SK-N-SH (cell line): ENCODE measurements around the gene CDC45. TPM values are rescaled to one million over a fixed set of nuclear protein-coding genes. Genes with fewer than 3 reads are reported as not detected.

ENCODE experiments used
- CTCF ChIA-PET: fragments of 300-600, 350-600 bp; formaldehyde crosslinking; extraction: SDS; loops from one replicate; lab custom pipeline; 2021; lab: Yijun Ruan, JAX
- POLR2A ChIA-PET: fragments of 350-600 bp; sonication (Branson Sonifier 250); formaldehyde crosslinking; extraction: SDS; loops from one replicate; lab custom pipeline; 2020; ENCODE audit warnings: antibody characterized with exemption, inconsistent platforms; lab: Yijun Ruan, JAX
- DNase-seq: peaks from one replicate; pipeline ENCODE4 v3.0.0; 2012
- H2AFZ ChIP-seq: fragments of 200-600 bp; sonication (generic); 2 replicates; pipeline ENCODE4 v1.8.1; 2016; ENCODE audit warnings: antibody characterized with exemption, mild to moderate bottlenecking, low read depth
- H3F3A ChIP-seq: fragments of 200-600 bp; sonication (generic); replicated peaks from 2 replicates; pipeline ENCODE3; 2016; ENCODE audit warnings: antibody characterized with exemption, mild to moderate bottlenecking; ENCODE audit not compliant: insufficient read depth
- H3K27ac ChIP-seq, 2 experiments: fragments of 200-500 bp in 1 of 2; fragments of 200-600 bp in 1 of 2; sonication (Bioruptor generic) in 1 of 2; sonication (generic), shearing (Covaris generic) in 1 of 2; 2 replicates each; pipeline versions ENCODE4 v1.5.1 to v1.6.1; 2014 to 2016; ENCODE audit warnings: low read depth in 2 of 2, inconsistent platforms in 1 of 2, low read length in 1 of 2, mild to moderate bottlenecking in 1 of 2, mixed read lengths in 1 of 2
- H3K27me3 ChIP-seq: fragments of 200-600 bp; sonication (generic), shearing (Covaris generic); 2 replicates; pipeline ENCODE4 v1.6.1; 2016; ENCODE audit warnings: mixed run types; ENCODE audit not compliant: insufficient read depth
- H3K36me3 ChIP-seq, 2 experiments: fragments of 200-500 bp in 1 of 2; fragments of 200-600 bp in 1 of 2; sonication (Bioruptor generic) in 1 of 2; sonication (generic) in 1 of 2; replicated peaks in 1 of 2; 2 replicates each; pipeline versions ENCODE3 to v1.5.1; 2014 to 2016; ENCODE audit warnings: low read length in 1 of 2, mild to moderate bottlenecking in 1 of 2; ENCODE audit not compliant: insufficient read depth in 2 of 2, control insufficient read depth in 1 of 2
- H3K4me1 ChIP-seq, 2 experiments: fragments of 200-500 bp in 1 of 2; fragments of 200-600 bp in 1 of 2; sonication (Bioruptor generic) in 1 of 2; sonication (generic), shearing (Covaris generic) in 1 of 2; 2 replicates each; pipeline versions ENCODE4 v1.5.1 to v1.6.1; 2014 to 2016; ENCODE audit warnings: low read depth in 1 of 2, low read length in 1 of 2, mixed run types in 1 of 2; ENCODE audit not compliant: insufficient read depth in 2 of 2, control insufficient read depth in 1 of 2
- H3K4me2 ChIP-seq: fragments of 200-600 bp; sonication (generic), shearing (Covaris generic); 2 replicates; pipeline ENCODE4 v1.6.1; 2017; ENCODE audit warnings: mixed run types
- H3K4me3 ChIP-seq, 2 experiments: fragments of 200-500 bp in 1 of 2; fragments of 200-600 bp in 1 of 2; sonication (Bioruptor generic) in 1 of 2; sonication (generic), shearing (Covaris generic) in 1 of 2; 2 replicates each; pipeline versions ENCODE4 v1.5.1 to v1.8.1; 2014 to 2016; ENCODE audit warnings: low read depth in 2 of 2, inconsistent platforms in 1 of 2, low read length in 1 of 2, mild to moderate bottlenecking in 1 of 2, mixed read lengths in 1 of 2, moderate library complexity in 1 of 2
- H3K79me2 ChIP-seq: fragments of 200-600 bp; sonication (generic); 2 replicates; pipeline ENCODE4 v1.8.1; 2017; ENCODE audit warnings: mild to moderate bottlenecking; ENCODE audit not compliant: insufficient read depth
- H3K9ac ChIP-seq: fragments of 200-600 bp; sonication (generic); 2 replicates; pipeline ENCODE4 v1.6.1; 2017; ENCODE audit warnings: mixed run types
- H3K9me2 ChIP-seq: fragments of 200-600 bp; sonication (generic); 2 replicates; pipeline ENCODE4 v1.6.1; 2017; ENCODE audit warnings: mixed run types
- H3K9me3 ChIP-seq: fragments of 200-600 bp; sonication (generic); 2 replicates; pipeline ENCODE4 v1.6.1; 2017; ENCODE audit warnings: mixed run types, mild to moderate bottlenecking, moderate library complexity
- H4K20me1 ChIP-seq: fragments of 200-600 bp; sonication (generic); 2 replicates; pipeline ENCODE4 v1.6.1; 2017; ENCODE audit warnings: mild to moderate bottlenecking, mixed run types; ENCODE audit not compliant: insufficient read depth
- CHD2 ChIP-seq: fragments of 150-350 bp; IDR thresholded peaks from 2 replicates; pipeline ENCODE4 v1.6.1; 2018; ENCODE audit warnings: low read length; ENCODE audit not compliant: partially characterized antibody
- CTCF ChIP-seq: fragments of 200-600 bp; sonication (generic); IDR thresholded peaks from 2 replicates; pipeline ENCODE4 v1.6.1; 2017; ENCODE audit warnings: antibody characterized with exemption, mild to moderate bottlenecking, moderate library complexity
- EZH2phosphoT487 ChIP-seq: fragments of 200-600 bp; sonication (generic); IDR thresholded peaks from 2 replicates; pipeline ENCODE4 v1.6.1; 2017; ENCODE audit warnings: low read depth, mixed run types, mild to moderate bottlenecking, antibody characterized with exemption, moderate library complexity, borderline replicate concordance
- JUND ChIP-seq: IDR thresholded peaks from 2 replicates; pipeline ENCODE4 v1.4.0; 2012
- NFIC ChIP-seq: IDR thresholded peaks from 2 replicates; pipeline ENCODE4 v1.4.0; 2012; ENCODE audit warnings: borderline replicate concordance
- POLR2AphosphoS5 ChIP-seq: IDR thresholded peaks from 2 replicates; pipeline ENCODE4 v1.6.1; 2012; ENCODE audit warnings: low read depth, low read length
- RAD21 ChIP-seq: IDR thresholded peaks from 2 replicates; pipeline ENCODE4 v1.6.1; 2012; ENCODE audit warnings: mild to moderate bottlenecking, low read length
- SIN3A ChIP-seq: IDR thresholded peaks from 2 replicates; pipeline ENCODE4 v1.6.1; 2012; ENCODE audit warnings: low read depth, mild to moderate bottlenecking, low read length, moderate library complexity, borderline replicate concordance
- SMC3 ChIP-seq: IDR thresholded peaks from 2 replicates; pipeline ENCODE4 v1.6.1; 2012; ENCODE audit warnings: low read depth, low read length, improper control_type of control experiment
- TAF1 ChIP-seq: IDR thresholded peaks from 2 replicates; pipeline ENCODE4 v1.6.1; 2012; ENCODE audit warnings: low read depth, mild to moderate bottlenecking, low read length, moderate library complexity, borderline replicate concordance
- TCF12 ChIP-seq: IDR thresholded peaks from 2 replicates; pipeline ENCODE4 v1.4.0; 2012
- TEAD4 ChIP-seq: IDR thresholded peaks from 2 replicates; pipeline ENCODE4 v1.4.0; 2012; ENCODE audit warnings: mild to moderate bottlenecking, borderline replicate concordance; ENCODE audit not compliant: insufficient read depth
- YY1 ChIP-seq: IDR thresholded peaks from 2 replicates; pipeline ENCODE4 v1.4.0; 2012; ENCODE audit warnings: low read depth, mild to moderate bottlenecking
- WGBS: methylation state at CpG from one replicate; pipeline ENCODE4 v1.1.6; 2017; ENCODE audit warnings: low lambda C conversion rate; 5-methylcytosine and 5-hydroxymethylcytosine counted together
- polyA plus RNA-seq, 3 experiments: library from polyadenylated mRNA; depleted of rRNA; stranded (reverse); fragments of >200 nt; gene quantifications; 2 replicates each; pipeline ENCODE4 v1.2.3, GENCODE V29; 2012

The CDC45 gene
- polyA plus RNA-seq, 1 of the 3 experiments (the other 2 are of a cell fraction) = 23.6 TPM

- H3K4me3 ChIP-seq = no peak overlapping the region
- no peak for DNase-seq
- H3K79me2 ChIP-seq = no peaks in the 10 kb centered on the region; the same call in 1 of the 2 replicates
- H3K4me1 ChIP-seq = peaks cover 0 to 3% of the 10 kb centered on the region in 2 experiments; a peak in 1 of 4 replicates
- H3K9ac ChIP-seq = no peak overlapping the region
- peaks cover 7% of the 10 kb centered on the region; the same call in 1 of the 2 replicates for H4K20me1 ChIP-seq
- no peaks in the 10 kb centered on the region for H3K9me3 ChIP-seq
- H2AFZ ChIP-seq = no peak overlapping the region
- H3K36me3 ChIP-seq = peaks cover 69 to 83% of the 10 kb centered on the region in 2 experiments
- no peaks in the 10 kb centered on the region for H3K9me2 ChIP-seq
- CTCF ChIA-PET = interaction anchor here (0.6 to 2.8 kb wide), 6 partner anchors 8 to 1238 kb away, joined by 3 to 13 read pairs (median 6); no protein-coding TSS in a partner anchor
- 86% methylated on average over 10 of the region's 14 CpGs for WGBS
- POLR2A ChIA-PET = no interaction called here
- no peaks in the 10 kb centered on the region for H3F3A ChIP-seq
- no peak for TF ChIP-seq TCF12
- TF ChIP-seq RAD21 = no peak
- TF ChIP-seq CTCF = no peak
- TF ChIP-seq EZH2phosphoT487 = no peak
- no peak for TF ChIP-seq POLR2AphosphoS5
- TF ChIP-seq NFIC = no peak
- TF ChIP-seq TEAD4 = no peak
- no peak for TF ChIP-seq JUND
- no peak for TF ChIP-seq SIN3A
- TF ChIP-seq YY1 = no peak
- TF ChIP-seq SMC3 = no peak
- TF ChIP-seq TAF1 = no peak
- no peak overlapping the region; a peak in 1 of 4 replicates for H3K27ac ChIP-seq
- H3K4me2 ChIP-seq = no peak overlapping the region
- no peaks in the 10 kb centered on the region for H3K27me3 ChIP-seq
Measured at GRCh38 chr22:19466126-19466716, 13.5 kb upstream of the CDC45 start.

- 93% methylated on average over 9 of the region's 9 CpGs for WGBS
- H4K20me1 ChIP-seq = peaks cover 7% of the 10 kb centered on the region; the same call in 1 of the 2 replicates
- peaks cover 67 to 87% of the 10 kb centered on the region in 2 experiments for H3K36me3 ChIP-seq
- H3K79me2 ChIP-seq = peaks cover 6% of the 10 kb centered on the region; the same call in 1 of the 2 replicates
- DNase-seq = no peak
- no peak overlapping the region for H2AFZ ChIP-seq
- H3K4me3 ChIP-seq = no peak overlapping the region
- no peaks in the 10 kb centered on the region for H3K9me2 ChIP-seq
- H3K4me1 ChIP-seq = peaks cover 0 to 3% of the 10 kb centered on the region in 2 experiments; a peak in 1 of 4 replicates
- H3K27me3 ChIP-seq = no peaks in the 10 kb centered on the region
- no peaks in the 10 kb centered on the region for H3F3A ChIP-seq
- CTCF ChIA-PET = interaction anchor here (0.6 to 2.3 kb wide), 4 partner anchors 11 to 1237 kb away, joined by 3 to 7 read pairs (median 6); no protein-coding TSS in a partner anchor
- no peaks in the 10 kb centered on the region for H3K9me3 ChIP-seq
- POLR2A ChIA-PET = no interaction called here
- TF ChIP-seq YY1 (no peak), NFIC (no peak), EZH2phosphoT487 (no peak), TAF1 (no peak), CHD2 (no peak)
- no peak overlapping the region for H3K4me2 ChIP-seq
- no peak overlapping the region for H3K27ac ChIP-seq
- H3K9ac ChIP-seq = no peak overlapping the region
Measured at GRCh38 chr22:19466848-19467752, 12.6 kb upstream of the CDC45 start.
